Astrocyte of the hippocampus (primary cell): Measurements from ENCODE around the gene LAX1.
"Not testable (repeated sequence)": the region's sequence is repeated elsewhere in the genome, so short reads cannot be mapped to it uniquely, and the experiment has no call there.

ENCODE experiments used
- DNase-seq: peaks from one replicate; pipeline ENCODE4 v3.0.0; 2011; ENCODE audit warnings: low read depth, low spot score

LAX1 gene

DNA sequence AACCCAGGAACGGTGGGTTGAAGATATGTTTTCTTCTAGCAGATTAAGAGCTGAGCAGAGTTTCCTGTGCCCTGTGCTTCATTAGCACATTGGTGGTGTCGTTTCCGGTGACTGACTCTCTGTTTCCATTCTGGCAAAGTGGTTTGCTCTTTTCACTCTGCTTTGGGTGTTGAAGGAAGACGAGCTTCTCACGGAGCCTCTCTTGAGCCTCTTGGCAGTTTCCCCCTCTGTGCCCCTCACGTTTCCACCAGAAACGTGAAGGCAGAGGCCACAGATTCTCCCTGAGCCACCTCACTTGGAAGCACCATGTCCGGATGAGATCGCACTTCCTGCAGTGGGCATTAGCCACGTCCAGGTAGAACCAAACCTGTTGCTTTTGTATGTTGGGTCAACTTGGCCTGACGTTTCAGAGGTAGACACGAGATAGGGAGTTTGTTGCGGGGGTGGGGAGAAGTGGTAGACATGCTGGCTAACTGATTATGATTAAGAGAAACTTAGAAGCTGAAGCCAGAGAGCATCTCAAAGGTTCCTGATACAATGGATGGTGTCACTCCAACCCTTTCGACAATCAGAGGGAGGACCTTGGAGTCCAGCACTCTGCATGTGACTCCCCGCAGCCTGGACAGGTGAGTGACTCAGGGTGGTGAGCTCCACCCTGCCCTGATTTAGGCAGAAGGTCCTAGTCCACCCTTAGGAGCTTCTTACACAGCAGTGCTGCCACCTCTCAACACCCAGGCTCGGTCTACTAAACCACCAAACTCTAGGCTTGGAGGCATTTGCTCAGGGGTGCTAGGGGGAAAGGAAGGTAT lies at the start of gene LAX1:
LAX1 (plus strand) TSS at position 155 of the 809 bp plus-strand sequence; CDS start at position 538, 383 bp downstream.
- no peak for DNase-seq

DNA sequence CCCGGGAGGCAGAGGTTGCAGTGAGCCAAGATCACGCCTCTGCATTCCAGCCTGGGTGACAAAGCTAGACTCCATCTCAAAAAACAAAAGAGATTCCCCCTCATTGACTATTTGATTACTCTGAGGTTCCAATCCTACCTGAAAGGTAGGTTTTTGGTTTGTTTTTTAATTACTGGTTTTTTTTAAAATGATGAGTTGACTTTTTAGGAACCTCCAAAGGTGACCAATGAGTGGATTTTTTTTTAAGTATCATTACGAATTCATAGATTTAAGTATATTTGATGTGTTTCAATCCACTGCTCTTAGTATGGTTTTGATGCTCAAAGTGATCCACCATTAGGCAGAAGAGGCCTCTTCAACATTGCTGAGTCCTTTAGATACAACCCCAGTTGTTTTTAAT lies 47.9 kb upstream of the LAX1 start:
- no peak for DNase-seq

DNA sequence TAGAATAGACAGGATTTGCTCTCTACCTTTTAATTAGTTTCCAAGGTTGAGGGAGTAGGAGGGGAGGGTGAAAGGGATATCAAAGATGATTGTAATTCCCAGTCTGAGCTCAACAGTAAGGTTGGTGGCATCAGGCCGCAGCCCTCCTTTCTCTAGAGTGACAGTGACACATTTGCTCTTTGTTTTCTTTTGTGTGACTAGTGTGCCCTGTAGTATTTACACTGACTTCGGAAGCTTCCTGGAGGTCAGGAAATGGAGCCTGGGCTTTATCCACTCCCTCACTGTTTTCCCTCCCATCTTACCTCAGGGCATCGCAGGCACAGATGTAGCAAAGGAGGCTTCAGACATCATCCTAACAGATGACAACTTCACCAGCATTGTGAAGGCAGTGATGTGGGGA lies 44.7 kb upstream of the LAX1 start:
- DNase-seq, result no peak

DNA sequence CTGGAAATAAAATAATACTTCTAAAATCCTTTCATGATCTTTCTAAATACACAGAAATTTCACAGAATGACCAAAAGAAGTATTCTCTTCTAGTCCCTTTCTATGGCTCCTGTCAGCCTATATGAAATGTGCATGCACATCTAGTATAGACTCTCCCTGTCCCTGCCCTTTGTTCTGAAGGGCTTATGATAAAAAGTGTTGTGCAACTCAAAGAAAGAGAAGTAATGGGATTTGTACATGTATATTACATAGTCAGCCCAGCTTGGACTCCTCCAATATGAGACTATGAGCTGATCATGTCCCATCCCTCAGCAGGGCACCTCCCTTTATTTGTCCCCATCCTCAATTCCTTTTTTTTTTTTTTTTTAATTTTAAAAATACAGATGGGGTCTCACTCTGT lies 42.1 kb upstream of the LAX1 start:
- DNase-seq, result no peak

DNA sequence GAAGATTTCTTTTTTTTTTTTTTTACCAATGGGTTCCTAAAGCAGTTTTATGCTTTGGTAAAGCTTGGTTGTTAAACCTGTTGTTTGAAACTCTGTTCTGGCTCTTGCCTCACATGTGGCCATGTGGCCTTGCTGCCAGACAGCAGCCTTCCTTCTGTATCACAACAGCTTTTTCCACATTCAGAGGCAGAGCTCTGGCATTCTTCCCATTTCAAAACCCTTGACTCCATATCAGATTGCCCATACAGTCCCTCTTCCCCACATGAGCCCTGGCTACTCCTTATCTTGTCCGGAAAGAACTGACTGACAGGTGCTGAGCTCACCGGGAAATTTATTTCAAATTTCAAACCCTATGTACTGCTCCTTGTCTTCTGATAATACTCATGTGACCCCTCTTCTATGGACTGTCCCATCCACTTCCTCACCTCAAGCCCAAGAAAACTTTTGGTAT lies 38.5 kb upstream of the LAX1 start:
- no peak for DNase-seq

DNA sequence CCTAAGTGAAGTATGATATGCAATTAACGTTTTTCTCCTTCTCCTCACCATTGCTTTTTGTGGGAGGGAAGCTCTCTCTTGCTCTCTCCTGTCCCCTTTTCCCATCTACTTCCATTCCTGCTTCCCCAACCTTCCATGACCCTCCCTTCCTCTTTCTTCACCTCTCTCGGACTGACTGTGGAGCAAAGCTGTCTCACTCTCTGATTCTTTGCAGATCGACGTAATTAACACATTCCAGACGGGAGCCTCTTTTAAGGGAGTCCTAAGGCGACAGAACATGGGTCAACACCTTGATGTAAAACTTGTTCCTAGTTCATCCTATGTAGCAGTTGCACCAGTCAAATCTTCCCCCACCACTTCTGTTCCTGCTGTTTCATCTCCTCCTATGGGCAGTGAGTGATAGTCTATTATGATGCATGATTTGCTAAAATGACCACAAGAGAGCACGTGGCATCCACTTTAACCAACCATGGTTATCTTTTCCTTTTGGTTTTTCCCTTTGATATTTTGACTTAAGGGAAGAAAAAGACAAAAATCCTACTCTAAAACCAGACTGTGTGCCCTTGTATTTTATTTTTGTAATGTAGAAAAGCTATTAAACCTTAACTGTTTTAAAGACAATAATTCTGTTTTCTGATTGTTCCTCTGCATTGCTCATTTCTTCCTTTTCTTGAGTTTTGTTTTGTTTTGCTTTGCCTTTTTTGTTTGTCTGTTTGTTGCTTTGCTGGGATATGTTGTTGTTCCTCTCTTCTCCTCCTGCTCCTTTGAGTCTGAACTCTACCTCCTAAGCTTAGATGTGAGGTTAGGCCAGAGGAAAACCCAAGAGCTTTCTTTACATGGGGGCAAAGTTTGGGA lies 31.7 kb upstream of the LAX1 start:
- no peak for DNase-seq

- DNase-seq, result no peak
Observed at GRCh38 chr1:203742436-203742835, 22.5 kb upstream of the LAX1 start.

DNA sequence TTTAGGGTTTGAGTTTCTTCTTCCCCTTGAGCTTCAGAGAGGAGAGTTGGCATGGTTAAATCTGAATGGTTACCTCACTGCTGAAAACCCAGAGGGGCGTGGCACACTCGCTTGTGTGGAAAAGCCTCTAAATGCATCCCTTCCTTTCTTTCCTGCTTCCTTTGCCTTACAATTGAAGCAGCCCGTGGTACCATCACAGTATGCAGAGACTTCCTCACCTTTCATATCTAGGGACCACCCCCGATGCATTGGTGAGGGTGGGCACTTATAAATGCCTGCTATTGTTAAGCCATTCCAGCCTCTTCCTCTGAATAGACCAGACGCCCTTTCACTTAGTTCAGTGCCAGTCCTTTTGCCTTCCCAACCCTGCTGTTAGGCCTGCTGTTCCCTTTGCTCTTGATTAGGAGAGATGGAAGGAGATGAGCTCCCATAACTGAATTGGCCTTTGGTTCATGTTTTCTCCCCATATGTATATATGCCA lies 21.9 kb upstream of the LAX1 start:
- no peak for DNase-seq

GRCh38 chr1:203744075-203744972 lies 20.7 kb upstream of the LAX1 start:
- peak; percentile 60 for DNase-seq

DNA sequence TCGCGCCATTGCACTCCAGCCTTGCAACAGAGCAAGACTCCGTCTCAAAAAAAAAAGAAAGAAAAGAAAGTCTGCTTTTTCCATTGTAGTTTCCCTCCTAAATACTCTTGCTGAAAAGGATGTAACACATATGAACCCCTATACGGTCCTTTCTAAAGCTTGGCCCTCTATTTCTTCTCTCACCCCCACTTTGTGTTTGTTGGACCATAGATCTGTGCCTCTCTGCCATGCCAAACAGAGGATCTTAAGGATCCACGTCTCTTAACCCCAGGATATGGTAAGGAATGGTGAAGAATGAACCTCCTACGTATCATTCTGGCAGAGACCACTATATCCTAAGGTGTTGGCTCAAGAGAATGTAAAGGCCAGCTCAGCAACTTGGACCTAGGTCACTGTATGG lies 18.7 kb upstream of the LAX1 start:
- no peak for DNase-seq

- DNase-seq, result peak; percentile 75
Observed at GRCh38 chr1:203751051-203751450, 13.9 kb upstream of the LAX1 start.

DNA sequence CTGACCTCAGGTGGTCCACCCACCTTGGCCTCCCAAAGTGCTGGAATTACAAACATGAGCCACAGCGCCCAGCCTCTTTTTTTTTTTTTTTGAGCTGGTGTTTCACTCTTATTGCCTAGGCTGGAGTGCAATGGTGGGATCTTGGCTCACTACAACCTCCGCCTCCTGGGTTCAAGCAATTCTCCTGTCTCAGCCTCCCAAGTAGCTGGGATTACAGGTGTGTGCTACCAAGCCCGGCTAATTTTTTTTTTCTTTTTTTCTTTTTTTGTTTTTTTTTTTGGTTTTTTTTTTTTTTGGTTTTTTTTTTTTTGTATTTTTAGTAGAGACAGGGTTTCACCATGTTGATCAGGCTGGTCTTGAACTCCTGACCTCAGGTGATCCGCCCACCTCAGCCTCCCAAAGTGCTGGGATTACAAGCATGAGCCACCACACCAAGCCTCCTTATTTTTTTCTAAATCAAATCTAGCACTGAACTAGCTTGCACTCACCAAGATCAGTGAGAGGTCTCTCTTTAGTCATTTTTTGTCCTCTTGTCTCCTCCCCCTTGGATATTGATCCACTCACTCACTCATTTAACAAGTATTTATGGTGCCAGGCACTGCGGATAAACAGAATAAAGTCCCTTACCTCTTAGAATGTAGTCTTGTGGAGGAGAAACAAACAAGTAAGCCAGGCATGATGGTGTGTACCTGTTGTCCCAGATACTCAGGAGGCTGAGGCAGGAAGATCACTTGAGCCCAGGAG lies 13.2 kb upstream of the LAX1 start:
- DNase-seq, result not testable (repeated sequence)

DNA sequence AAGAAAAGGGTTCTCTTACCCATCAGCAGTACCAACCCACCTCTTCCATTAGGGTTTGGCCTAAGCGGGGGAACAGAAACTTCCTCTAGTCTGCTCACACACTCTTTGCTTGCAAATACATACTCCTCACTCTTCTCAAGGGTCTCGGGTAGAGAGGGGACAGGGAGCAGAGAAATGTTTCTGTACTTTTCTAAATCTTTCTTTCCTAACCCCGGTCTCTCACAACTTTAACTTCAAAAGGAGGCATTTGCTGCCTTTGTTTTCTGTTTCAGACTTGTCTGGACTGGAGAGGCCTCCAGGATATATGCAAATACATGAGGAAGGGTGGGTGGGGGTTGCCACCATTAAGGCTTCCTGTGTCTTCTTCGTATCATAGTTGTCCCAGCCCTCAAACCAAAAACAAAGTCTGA lies 10.5 kb upstream of the LAX1 start:
- DNase-seq, result no peak

DNA sequence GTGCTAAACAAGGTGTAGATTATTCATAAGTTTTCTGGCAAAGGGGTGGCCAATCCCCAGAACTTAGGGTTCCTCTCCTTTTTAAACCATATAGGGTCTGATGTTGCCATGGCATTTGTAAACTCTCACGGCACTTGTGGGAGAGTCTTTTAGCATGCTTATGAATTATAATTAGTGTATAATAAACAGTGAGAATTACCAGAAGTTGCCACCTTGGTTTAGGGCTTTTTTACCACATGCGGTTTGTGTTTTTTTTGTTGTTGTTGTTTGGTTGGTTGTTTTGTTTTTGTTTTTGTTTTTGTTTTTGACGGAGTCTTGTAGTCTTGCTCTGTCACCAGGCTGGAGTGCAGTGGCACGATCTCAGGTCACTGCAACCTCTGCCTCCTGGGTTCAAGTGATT lies 8.9 kb upstream of the LAX1 start:
- DNase-seq, result no peak

GRCh38 chr1:203758749-203759148 lies 6.2 kb upstream of the LAX1 start:
- DNase-seq, result not testable (repeated sequence)

GRCh38 chr1:203760506-203760905 lies 4.5 kb upstream of the LAX1 start:
- DNase-seq, result no peak

GRCh38 chr1:203761958-203762357 lies 3.0 kb upstream of the LAX1 start:
- DNase-seq, result peak; percentile 14

GRCh38 chr1:203763505-203763904 lies 1.5 kb upstream of the LAX1 start:
- no peak for DNase-seq

- DNase-seq, result no peak
Observed at GRCh38 chr1:203764105-203765028, 616 bp upstream of the LAX1 start.

DNA sequence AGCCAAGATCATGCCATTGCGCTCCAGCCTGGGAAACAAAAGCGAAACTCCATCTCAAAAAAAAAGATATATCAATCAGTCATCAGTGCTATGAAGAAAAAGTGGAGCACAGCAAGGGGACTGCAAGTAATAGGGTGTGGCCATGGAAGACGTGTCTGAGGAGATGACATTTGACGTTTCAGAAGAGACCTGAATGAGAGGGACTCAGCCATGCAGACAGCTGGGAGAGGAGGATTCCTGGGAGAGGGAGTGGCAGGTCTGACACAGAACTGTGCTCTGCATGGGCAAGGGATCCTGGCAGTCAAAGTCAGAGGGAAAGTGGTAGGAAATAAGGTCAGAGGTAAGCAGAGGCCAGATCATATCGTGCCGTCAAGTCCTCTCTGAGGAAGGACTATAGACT lies 3.3 kb downstream of the LAX1 start:
- no peak for DNase-seq
